HL-60 (cell line): ENCODE measurements around the gene PTPRU.

ENCODE experiments used
- DNase-seq, 2 experiments: peaks; one replicate each; pipeline ENCODE4 v3.0.0-alpha.2; 2010 to 2020; ENCODE audit warnings: low read depth in 1 of 2, low spot score in 1 of 2
- H3K27ac ChIP-seq: fragments of 250-450 bp; sonication (Bioruptor Pico); replicated peaks from 2 replicates; pipeline ENCODE4 v1.5.1; 2020; ENCODE audit warnings: mild to moderate bottlenecking, moderate library complexity
- H3K27me3 ChIP-seq: fragments of 250-450 bp; sonication (Bioruptor Pico); 2 replicates; pipeline ENCODE4 v1.5.1; 2021; ENCODE audit warnings: mild to moderate bottlenecking, moderate library complexity; ENCODE audit not compliant: insufficient read depth, poor library complexity, severe bottlenecking
- H3K4me3 ChIP-seq: replicated peaks from 2 replicates; pipeline ENCODE4 v1.5.1; 2011; ENCODE audit warnings: mild to moderate bottlenecking, control low read depth, low read length; ENCODE audit not compliant: insufficient read depth
- CTCF ChIP-seq: IDR thresholded peaks from one replicate; pipeline ENCODE4 v1.5.1; 2011; ENCODE audit warnings: low read length, control low read depth, inconsistent platforms; ENCODE audit not compliant: insufficient read depth
- GABPA ChIP-seq: IDR thresholded peaks from 2 replicates; pipeline ENCODE4 v1.6.1; 2012; ENCODE audit warnings: low read depth
- POLR2AphosphoS5 ChIP-seq: IDR thresholded peaks from 2 replicates; pipeline ENCODE4 v1.6.1; 2012; ENCODE audit warnings: low read depth
- REST ChIP-seq: IDR thresholded peaks from 2 replicates; pipeline ENCODE4 v1.6.1; 2012; ENCODE audit warnings: low read depth; ENCODE audit not compliant: insufficient replicate concordance
- SPI1 ChIP-seq: IDR thresholded peaks from 2 replicates; pipeline ENCODE4 v1.6.1; 2012; ENCODE audit warnings: low read depth, mild to moderate bottlenecking, borderline replicate concordance

PTPRU gene

GRCh38 chr1:29256394-29256793 is 20.1 kb downstream of the PTPRU start:
- Histone ChIP-seq H3K27ac (no peak overlapping the region), H3K27me3 (peaks cover 37% of the 10 kb centered on the region), H3K4me3 (no peak overlapping the region)
- no peak for TF ChIP-seq CTCF
- TF ChIP-seq GABPA, result no peak
- TF ChIP-seq REST, result no peak
- TF ChIP-seq SPI1, result no peak
- TF ChIP-seq POLR2AphosphoS5, result no peak
- no peak for DNase-seq

- Histone ChIP-seq H3K4me3 (no peak overlapping the region), H3K27ac (no peak overlapping the region), H3K27me3 (peaks cover 40% of the 10 kb centered on the region)
- TF ChIP-seq POLR2AphosphoS5, result no peak
- no peak for TF ChIP-seq SPI1
- no peak for TF ChIP-seq REST
- TF ChIP-seq GABPA, result no peak
- no peak for TF ChIP-seq CTCF
- no peak for DNase-seq
Observed at GRCh38 chr1:29256979-29257804, 20.9 kb downstream of the PTPRU start.

GRCh38 chr1:29258189-29258975 is 22.1 kb downstream of the PTPRU start:
- peaks cover 43% of the 10 kb centered on the region for H3K27me3 ChIP-seq
- no peak for TF ChIP-seq REST
- no peak for TF ChIP-seq SPI1
- no peak for TF ChIP-seq CTCF
- TF ChIP-seq GABPA, result no peak
- no peak for TF ChIP-seq POLR2AphosphoS5
- H3K27ac ChIP-seq, result no peak overlapping the region
- DNase-seq, result no peak
- H3K4me3 ChIP-seq, result no peak overlapping the region
